Activated gamma-delta T cell treated with Interleukin-2 at 50 U/mL for 16 hours (primary cell): ENCODE results near the gene MIAT.

Experiments used
- DNase-seq: peaks from one replicate; pipeline ENCODE4 v3.0.0-alpha.2; 2020

Gene MIAT

GRCh38 chr22:26632422-26633155, 24.8 kb upstream of the MIAT start:
- DNase-seq, result no peak

- DNase-seq, result no peak
These were observed 23.2 kb upstream of the MIAT start for GRCh38 chr22:26634189-26634588.

GRCh38 chr22:26635117-26635516, 22.3 kb upstream of the MIAT start:
- DNase-seq, result no peak

- DNase-seq, result no peak
These were observed 21.1 kb upstream of the MIAT start for GRCh38 chr22:26636296-26636695.

- DNase-seq, result peak; percentile 76
These were observed 14.6 kb upstream of the MIAT start for GRCh38 chr22:26642465-26643417.

GRCh38 chr22:26643418-26644100, 13.8 kb upstream of the MIAT start:
- DNase-seq, result no peak

GRCh38 chr22:26646158-26646557, 11.2 kb upstream of the MIAT start:
- DNase-seq, result no peak

GRCh38 chr22:26648011-26648497, 9.3 kb upstream of the MIAT start:
- peak; percentile 57 for DNase-seq

- DNase-seq, result no peak
These were observed 8.6 kb upstream of the MIAT start for GRCh38 chr22:26648528-26649388.

- no peak for DNase-seq
These were observed 6.5 kb upstream of the MIAT start for GRCh38 chr22:26650722-26651421.

GRCh38 chr22:26651815-26652214, 5.6 kb upstream of the MIAT start:
- no peak for DNase-seq

GRCh38 chr22:26658161-26658560, 773 bp downstream of the MIAT start:
- DNase-seq, result no peak

GRCh38 chr22:26658671-26659478, 1.5 kb downstream of the MIAT start:
- DNase-seq, result peak; percentile 75

GRCh38 chr22:26660356-26660755, 3.0 kb downstream of the MIAT start:
- DNase-seq, result no peak

- DNase-seq, result no peak
These were observed 3.7 kb downstream of the MIAT start for GRCh38 chr22:26660961-26661578.

GRCh38 chr22:26662160-26662559, 4.8 kb downstream of the MIAT start:
- no peak for DNase-seq

GRCh38 chr22:26663374-26663923, 6.1 kb downstream of the MIAT start:
- DNase-seq, result no peak

- no peak for DNase-seq
These were observed 8.4 kb downstream of the MIAT start for GRCh38 chr22:26665813-26666231.

GRCh38 chr22:26667140-26667539, 9.8 kb downstream of the MIAT start:
- DNase-seq, result no peak

- no peak for DNase-seq
These were observed 11.7 kb downstream of the MIAT start for GRCh38 chr22:26669060-26669481.
